Activated CD4-positive, alpha-beta memory T cell treated with anti-CD3 and anti-CD28 coated beads for 36 hours (primary cell): ENCODE data around the gene RIF1. TPM values are rescaled to one million over a fixed set of nuclear protein-coding genes. Genes with fewer than 3 reads are reported as not detected.

Experiments used
- CTCF ChIA-PET: fragments of 350-600 bp; sonication (Branson Sonifier 250); formaldehyde crosslinking; loops from one replicate; lab custom pipeline; 2021; ENCODE audit warnings: antibody characterized with exemption, inconsistent platforms; lab: Charles Lee
- POLR2A ChIA-PET: fragments of 350-600 bp; sonication (Branson Sonifier 250); formaldehyde crosslinking; loops from one replicate; lab custom pipeline; 2021; ENCODE audit warnings: antibody characterized with exemption; lab: Charles Lee
- DNase-seq: peaks from one replicate; pipeline ENCODE4 v3.0.0-alpha.2; 2020
- H3K27ac Mint-ChIP-seq: one replicate; pipeline ENCODE4 v1.8.0; 2021; ENCODE audit warnings: mixed read lengths
- H3K27me3 Mint-ChIP-seq: one replicate; pipeline ENCODE4 v1.8.0; 2021; ENCODE audit warnings: mixed read lengths
- H3K36me3 Mint-ChIP-seq: one replicate; pipeline ENCODE4 v1.8.0; 2021; ENCODE audit warnings: mixed read lengths
- H3K4me1 Mint-ChIP-seq: one replicate; pipeline ENCODE4 v1.8.0; 2021; ENCODE audit warnings: low read depth, mixed read lengths
- H3K4me3 Mint-ChIP-seq: one replicate; pipeline ENCODE4 v1.8.0; 2021; ENCODE audit warnings: mild to moderate bottlenecking, mixed read lengths
- H3K9me3 Mint-ChIP-seq: one replicate; pipeline ENCODE4 v1.8.0; 2021; ENCODE audit warnings: mixed read lengths
- intact Hi-C: fragments of 100-400 bp; cut with micrococcal nuclease; formaldehyde crosslinking; loops from one replicate; pipeline ENCODE4 v1.15.1; 2023
- total RNA-seq, 2 experiments: library from RNA; stranded (reverse); gene quantifications; one replicate each; pipeline ENCODE4 v1.2.3, GENCODE V29; 2021

Gene RIF1
- 10 to 100 TPM; 56.8 to 59.2 TPM for total RNA-seq

GRCh38 chr2:151409601-151410484, at the start of gene RIF1:
TSS of gene RIF1 (plus strand) at chr2:151409902. CDS start at chr2:151410424, 522 bp downstream.
- Mint-ChIP-seq H3K9me3 (no peaks in the 10 kb centered on the region), H3K4me3 (peak within 1 kb of the TSS; percentile 90), H3K27ac (peak within 1 kb of the TSS; percentile 83), H3K36me3 (peaks cover 28% of the 10 kb centered on the region), H3K4me1 (peaks cover 24% of the 10 kb centered on the region), H3K27me3 (no peaks in the 10 kb centered on the region)
- ChIA-PET CTCF (interaction anchor here (0.7 kb wide), 1 partner anchor 116 kb away, joined by 3 read pairs; no protein-coding TSS in a partner anchor), POLR2A (interaction anchor here (0.8 to 2.2 kb wide), 4 partner anchors 8 to 149 kb away, joined by 3 to 11 read pairs (median 4); partner anchors contain the start of genes NMI and RBM43)
- peak; percentile 89 for DNase-seq
- intact Hi-C loops: loop anchor here (1.0 to 10.0 kb wide), 4 partner anchors 13 to 415 kb away; partner anchors contain the start of genes ARL5A, NMI and RBM43

- no peak for DNase-seq
- ChIA-PET CTCF (no interaction called here), POLR2A (no interaction called here)
- Mint-ChIP-seq H3K4me1 (peaks cover 3% of the 10 kb centered on the region), H3K36me3 (no peaks in the 10 kb centered on the region), H3K4me3 (no peak overlapping the region), H3K9me3 (no peaks in the 10 kb centered on the region), H3K27ac (no peak overlapping the region), H3K27me3 (no peaks in the 10 kb centered on the region)
- intact Hi-C loops: no loop called here
These were observed 47.9 kb upstream of the RIF1 start for GRCh38 chr2:151361674-151362370.

GRCh38 chr2:151363709-151364108, 46.0 kb upstream of the RIF1 start:
- no peak for DNase-seq
- H3K36me3 Mint-ChIP-seq: no peaks in the 10 kb centered on the region
- no peak overlapping the region for H3K27ac Mint-ChIP-seq
- no peak overlapping the region for H3K4me3 Mint-ChIP-seq
- H3K27me3 Mint-ChIP-seq: no peaks in the 10 kb centered on the region
- H3K9me3 Mint-ChIP-seq: no peaks in the 10 kb centered on the region
- intact Hi-C loops: no loop called here
- ChIA-PET CTCF (no interaction called here), POLR2A (no interaction called here)
- peaks cover 3% of the 10 kb centered on the region for H3K4me1 Mint-ChIP-seq

DNA sequence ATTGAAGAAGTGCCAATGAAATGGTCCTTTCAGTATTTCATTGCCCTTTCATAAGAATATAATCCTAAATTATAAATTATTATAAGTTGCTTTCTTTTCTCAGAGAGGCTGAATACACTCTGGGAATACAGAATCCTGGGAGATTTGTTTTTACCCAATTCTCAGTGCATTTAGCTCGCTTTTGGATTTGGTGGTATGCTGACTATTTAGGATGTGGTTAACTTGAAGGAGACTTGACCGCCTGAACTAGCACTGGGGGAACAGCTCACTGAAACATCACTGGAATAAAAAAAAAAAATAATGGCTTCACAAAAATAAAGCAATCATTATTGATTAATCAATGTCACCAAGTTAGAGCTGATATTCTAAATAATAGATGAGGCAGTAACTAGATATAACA, 42.1 kb upstream of the RIF1 start:
- ChIA-PET CTCF (no interaction called here), POLR2A (no interaction called here)
- Mint-ChIP-seq H3K9me3 (no peaks in the 10 kb centered on the region), H3K4me3 (no peak overlapping the region), H3K27me3 (peaks cover 6% of the 10 kb centered on the region), H3K27ac (no peak overlapping the region), H3K36me3 (no peaks in the 10 kb centered on the region), H3K4me1 (peaks cover 3% of the 10 kb centered on the region)
- intact Hi-C loops: no loop called here
- DNase-seq: no peak

GRCh38 chr2:151374436-151374835, 35.3 kb upstream of the RIF1 start:
- H3K27me3 Mint-ChIP-seq: peaks cover 6% of the 10 kb centered on the region
- no peaks in the 10 kb centered on the region for H3K36me3 Mint-ChIP-seq
- ChIA-PET POLR2A (no interaction called here), CTCF (interaction anchor here (0.6 kb wide), 1 partner anchor 40 kb away, joined by 4 read pairs; no protein-coding TSS in a partner anchor)
- no peak overlapping the region for H3K4me3 Mint-ChIP-seq
- H3K4me1 Mint-ChIP-seq: peaks cover 8% of the 10 kb centered on the region
- H3K27ac Mint-ChIP-seq: no peak overlapping the region
- H3K9me3 Mint-ChIP-seq: no peaks in the 10 kb centered on the region
- no peak for DNase-seq
- intact Hi-C loops: loop anchor here (1.0 kb wide), 1 partner anchor 84 kb away; no protein-coding TSS in a partner anchor

DNA sequence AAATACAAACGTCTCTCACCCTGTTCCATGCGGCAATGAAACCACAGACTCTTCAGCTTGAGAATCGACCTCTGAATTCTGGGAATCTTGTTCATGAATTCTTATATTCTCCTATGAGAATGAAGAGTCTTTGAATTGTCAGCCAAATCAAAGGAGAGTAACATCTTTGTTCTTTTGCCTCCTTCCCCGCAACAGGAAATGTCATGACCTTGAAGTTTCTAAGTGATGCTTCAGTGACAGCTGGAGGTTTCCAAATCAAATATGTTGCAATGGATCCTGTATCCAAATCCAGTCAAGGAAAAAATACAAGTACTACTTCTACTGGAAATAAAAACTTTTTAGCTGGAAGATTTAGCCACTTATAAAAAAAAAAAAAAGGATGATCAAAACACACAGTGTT, 30.5 kb upstream of the RIF1 start:
- no peaks in the 10 kb centered on the region for H3K27me3 Mint-ChIP-seq
- H3K36me3 Mint-ChIP-seq: no peaks in the 10 kb centered on the region
- DNase-seq: no peak
- CTCF ChIA-PET: interaction anchor here (0.6 kb wide), 1 partner anchor 346 kb away, joined by 6 read pairs; no protein-coding TSS in a partner anchor
- POLR2A ChIA-PET: no interaction called here
- H3K4me1 Mint-ChIP-seq: peaks cover 7% of the 10 kb centered on the region
- no peaks in the 10 kb centered on the region for H3K9me3 Mint-ChIP-seq
- no peak overlapping the region for H3K27ac Mint-ChIP-seq
- intact Hi-C loops: no loop called here
- no peak overlapping the region for H3K4me3 Mint-ChIP-seq

- no peaks in the 10 kb centered on the region for H3K9me3 Mint-ChIP-seq
- intact Hi-C loops: no loop called here
- DNase-seq: no peak
- no peak overlapping the region for H3K4me3 Mint-ChIP-seq
- no peaks in the 10 kb centered on the region for H3K36me3 Mint-ChIP-seq
- H3K27me3 Mint-ChIP-seq: no peaks in the 10 kb centered on the region
- ChIA-PET CTCF (no interaction called here), POLR2A (no interaction called here)
- H3K4me1 Mint-ChIP-seq: peaks cover 4% of the 10 kb centered on the region
- H3K27ac Mint-ChIP-seq: no peak overlapping the region
These were observed 29.0 kb upstream of the RIF1 start for GRCh38 chr2:151380580-151381235.

DNA sequence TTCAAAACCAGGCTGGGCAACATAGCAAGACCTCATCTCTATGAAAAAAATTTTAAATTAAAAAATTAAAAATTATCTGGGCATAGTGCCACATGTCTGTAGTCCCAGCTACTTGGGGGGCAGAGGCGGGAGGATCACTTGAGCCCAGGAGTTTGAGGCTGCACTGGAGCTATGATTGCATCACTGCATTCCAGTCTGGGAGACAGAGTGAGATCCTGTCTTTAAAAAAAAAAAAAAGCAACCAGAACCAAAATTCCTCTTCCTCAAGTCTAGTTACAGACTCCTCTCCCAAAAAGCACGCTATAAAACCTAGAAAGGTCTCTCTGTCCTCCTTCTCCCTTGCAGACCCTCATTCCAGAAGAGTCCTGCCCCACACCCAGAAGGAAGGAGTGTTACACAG, 28.4 kb upstream of the RIF1 start:
- no peaks in the 10 kb centered on the region for H3K27me3 Mint-ChIP-seq
- ChIA-PET POLR2A (no interaction called here), CTCF (no interaction called here)
- no peak overlapping the region for H3K27ac Mint-ChIP-seq
- H3K4me1 Mint-ChIP-seq: peaks cover 4% of the 10 kb centered on the region
- H3K4me3 Mint-ChIP-seq: no peak overlapping the region
- H3K9me3 Mint-ChIP-seq: no peaks in the 10 kb centered on the region
- intact Hi-C loops: no loop called here
- no peak for DNase-seq
- no peaks in the 10 kb centered on the region for H3K36me3 Mint-ChIP-seq

GRCh38 chr2:151388011-151388410, 21.7 kb upstream of the RIF1 start:
- ChIA-PET POLR2A (no interaction called here), CTCF (no interaction called here)
- no peaks in the 10 kb centered on the region for H3K9me3 Mint-ChIP-seq
- intact Hi-C loops: no loop called here
- no peaks in the 10 kb centered on the region for H3K27me3 Mint-ChIP-seq
- no peak overlapping the region for H3K27ac Mint-ChIP-seq
- no peak overlapping the region for H3K4me3 Mint-ChIP-seq
- H3K36me3 Mint-ChIP-seq: no peaks in the 10 kb centered on the region
- H3K4me1 Mint-ChIP-seq: no peaks in the 10 kb centered on the region
- no peak for DNase-seq

- H3K27me3 Mint-ChIP-seq: no peaks in the 10 kb centered on the region
- no peak overlapping the region for H3K27ac Mint-ChIP-seq
- H3K9me3 Mint-ChIP-seq: no peaks in the 10 kb centered on the region
- no peaks in the 10 kb centered on the region for H3K36me3 Mint-ChIP-seq
- no peak for DNase-seq
- no peaks in the 10 kb centered on the region for H3K4me1 Mint-ChIP-seq
- H3K4me3 Mint-ChIP-seq: no peak overlapping the region
- POLR2A ChIA-PET: no interaction called here
- CTCF ChIA-PET: no interaction called here
- intact Hi-C loops: no loop called here
These were observed 18.3 kb upstream of the RIF1 start for GRCh38 chr2:151391436-151391835.

- no peak for DNase-seq
- CTCF ChIA-PET: no interaction called here
- no peaks in the 10 kb centered on the region for H3K4me1 Mint-ChIP-seq
- POLR2A ChIA-PET: no interaction called here
- no peaks in the 10 kb centered on the region for H3K36me3 Mint-ChIP-seq
- no peaks in the 10 kb centered on the region for H3K9me3 Mint-ChIP-seq
- intact Hi-C loops: no loop called here
- H3K27me3 Mint-ChIP-seq: no peaks in the 10 kb centered on the region
- H3K27ac Mint-ChIP-seq: no peak overlapping the region
- no peak overlapping the region for H3K4me3 Mint-ChIP-seq
These were observed 15.2 kb upstream of the RIF1 start for GRCh38 chr2:151394509-151394908.
